Measurements from ENCODE around the gene MEIOB. TPM values are rescaled to one million over a fixed set of nuclear protein-coding genes. Genes with fewer than 3 reads are reported as not detected.

MEIOB gene
- total RNA-seq, 1 experiment from 2014 or later = not detected

DNA sequence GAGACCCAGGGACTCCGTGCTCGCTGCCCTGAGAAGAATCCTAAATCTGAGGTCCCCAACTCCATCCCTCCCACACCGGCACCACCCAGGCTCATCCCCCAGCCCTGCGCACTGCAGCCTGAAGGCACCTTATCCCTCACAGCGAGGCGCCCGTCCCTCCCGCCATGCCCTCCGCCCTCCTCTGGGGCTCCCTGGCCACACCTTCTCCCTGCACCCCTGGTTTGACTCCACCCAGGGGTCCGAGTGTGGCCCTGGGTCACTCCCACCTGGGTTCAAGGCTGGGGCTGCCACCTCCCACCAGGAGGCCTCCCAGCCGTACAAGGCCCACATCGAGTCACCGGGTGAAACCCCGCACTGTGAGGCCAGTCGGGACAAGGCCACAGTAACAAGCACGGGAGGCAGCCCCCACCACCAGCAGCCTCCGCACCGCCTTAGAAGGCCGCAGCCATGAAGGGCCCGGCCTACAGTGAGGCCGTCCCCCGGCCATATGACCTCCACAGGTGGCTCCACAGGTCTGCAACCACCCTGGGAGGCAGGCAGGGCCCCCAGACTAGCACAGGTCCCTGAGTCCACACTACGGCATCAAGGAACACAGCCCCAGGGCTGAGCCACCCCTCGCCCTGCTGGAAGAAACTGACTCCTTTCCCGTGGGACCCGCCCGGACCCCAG is 53.6 kb downstream of the MEIOB start:
- Mint-ChIP-seq H3K27ac (ENCODE audit: unreplicated experiment) (no peak overlapping the region), H3K4me1 (ENCODE audit: low read depth, unreplicated experiment) (no peaks in the 10 kb centered on the region), H3K27me3 (ENCODE audit: unreplicated experiment) (no peaks in the 10 kb centered on the region), H3K36me3 (ENCODE audit: insufficient read depth, unreplicated experiment) (peaks cover 28% of the 10 kb centered on the region), H3K9me3 (ENCODE audit: low read depth, unreplicated experiment) (no peaks in the 10 kb centered on the region), H3K4me3 (ENCODE audit: low read depth, unreplicated experiment) (no peak overlapping the region)
- intact Hi-C loops (cut with micrococcal nuclease; ENCODE audit: unreplicated experiment) = no loop called here
- DNase-seq = no peak
- TF ChIP-seq, protein P1, sequence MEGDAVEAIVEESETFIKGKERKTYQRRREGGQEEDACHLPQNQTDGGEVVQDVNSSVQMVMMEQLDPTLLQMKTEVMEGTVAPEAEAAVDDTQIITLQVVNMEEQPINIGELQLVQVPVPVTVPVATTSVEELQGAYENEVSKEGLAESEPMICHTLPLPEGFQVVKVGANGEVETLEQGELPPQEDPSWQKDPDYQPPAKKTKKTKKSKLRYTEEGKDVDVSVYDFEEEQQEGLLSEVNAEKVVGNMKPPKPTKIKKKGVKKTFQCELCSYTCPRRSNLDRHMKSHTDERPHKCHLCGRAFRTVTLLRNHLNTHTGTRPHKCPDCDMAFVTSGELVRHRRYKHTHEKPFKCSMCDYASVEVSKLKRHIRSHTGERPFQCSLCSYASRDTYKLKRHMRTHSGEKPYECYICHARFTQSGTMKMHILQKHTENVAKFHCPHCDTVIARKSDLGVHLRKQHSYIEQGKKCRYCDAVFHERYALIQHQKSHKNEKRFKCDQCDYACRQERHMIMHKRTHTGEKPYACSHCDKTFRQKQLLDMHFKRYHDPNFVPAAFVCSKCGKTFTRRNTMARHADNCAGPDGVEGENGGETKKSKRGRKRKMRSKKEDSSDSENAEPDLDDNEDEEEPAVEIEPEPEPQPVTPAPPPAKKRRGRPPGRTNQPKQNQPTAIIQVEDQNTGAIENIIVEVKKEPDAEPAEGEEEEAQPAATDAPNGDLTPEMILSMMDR (IDR thresholded peaks at IDR 0.05; ENCODE audit: unreplicated experiment) = no peak
- CTCF ChIA-PET = no interaction called here
- BruUV-seq (replicated peaks) = no TSS peak

DNA sequence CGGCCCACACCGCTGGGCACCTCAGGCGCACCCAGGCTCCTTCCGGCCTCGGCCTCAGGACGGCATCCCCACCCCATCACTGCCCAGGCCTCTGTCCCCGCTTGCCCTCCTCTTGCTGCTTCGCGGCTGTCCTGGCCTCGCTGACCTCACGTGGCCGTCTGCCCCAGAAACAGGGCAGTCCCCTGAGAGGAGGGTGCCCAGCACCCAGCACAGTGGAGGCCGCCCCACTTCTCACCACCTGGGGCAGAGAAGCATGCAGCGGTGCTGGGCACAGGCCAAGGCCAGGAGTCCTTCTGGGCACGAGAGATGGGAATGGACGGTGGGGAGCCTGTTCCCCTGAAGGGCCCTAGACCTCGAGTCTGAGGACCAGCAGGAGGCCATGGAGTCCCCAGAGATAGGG is 54.2 kb downstream of the MEIOB start:
- BruUV-seq (replicated peaks) = no TSS peak
- CTCF ChIA-PET = no interaction called here
- Mint-ChIP-seq H3K9me3 (ENCODE audit: low read depth, unreplicated experiment) (no peaks in the 10 kb centered on the region), H3K36me3 (ENCODE audit: insufficient read depth, unreplicated experiment) (peaks cover 33% of the 10 kb centered on the region), H3K4me1 (ENCODE audit: low read depth, unreplicated experiment) (no peaks in the 10 kb centered on the region), H3K27me3 (ENCODE audit: unreplicated experiment) (no peaks in the 10 kb centered on the region), H3K4me3 (ENCODE audit: low read depth, unreplicated experiment) (no peak overlapping the region), H3K27ac (ENCODE audit: unreplicated experiment) (no peak overlapping the region)
- no peak for DNase-seq
- intact Hi-C loops (cut with micrococcal nuclease; ENCODE audit: unreplicated experiment) = no loop called here
- TF ChIP-seq, protein P1 (IDR thresholded peaks at IDR 0.05; ENCODE audit: unreplicated experiment) = no peak

DNA sequence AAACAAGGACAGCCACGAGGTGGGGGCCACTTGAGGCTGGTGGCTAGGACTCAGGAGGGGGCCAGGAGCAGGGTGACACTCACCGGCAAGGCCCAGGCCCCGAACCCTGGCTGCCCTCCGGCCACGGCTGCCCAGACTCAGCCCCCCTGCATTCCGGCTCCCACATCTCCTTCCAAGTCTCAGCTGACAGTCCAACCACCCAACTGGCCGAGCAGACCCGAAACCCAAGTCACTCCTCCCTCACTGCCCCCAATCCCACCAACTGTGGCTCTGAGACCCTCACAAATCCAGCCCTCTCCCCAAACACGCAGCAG is 54.7 kb downstream of the MEIOB start:
- Mint-ChIP-seq H3K4me3 (ENCODE audit: low read depth, unreplicated experiment) (no peak overlapping the region), H3K27ac (ENCODE audit: unreplicated experiment) (no peak overlapping the region), H3K36me3 (ENCODE audit: insufficient read depth, unreplicated experiment) (peaks cover 33% of the 10 kb centered on the region), H3K27me3 (ENCODE audit: unreplicated experiment) (no peaks in the 10 kb centered on the region), H3K4me1 (ENCODE audit: low read depth, unreplicated experiment) (no peaks in the 10 kb centered on the region), H3K9me3 (ENCODE audit: low read depth, unreplicated experiment) (no peaks in the 10 kb centered on the region)
- TF ChIP-seq, protein P1 (IDR thresholded peaks at IDR 0.05; ENCODE audit: unreplicated experiment) = no peak
- intact Hi-C loops (cut with micrococcal nuclease; ENCODE audit: unreplicated experiment) = no loop called here
- no peak for DNase-seq
- CTCF ChIA-PET = no interaction called here
- BruUV-seq (replicated peaks) = no TSS peak

DNA sequence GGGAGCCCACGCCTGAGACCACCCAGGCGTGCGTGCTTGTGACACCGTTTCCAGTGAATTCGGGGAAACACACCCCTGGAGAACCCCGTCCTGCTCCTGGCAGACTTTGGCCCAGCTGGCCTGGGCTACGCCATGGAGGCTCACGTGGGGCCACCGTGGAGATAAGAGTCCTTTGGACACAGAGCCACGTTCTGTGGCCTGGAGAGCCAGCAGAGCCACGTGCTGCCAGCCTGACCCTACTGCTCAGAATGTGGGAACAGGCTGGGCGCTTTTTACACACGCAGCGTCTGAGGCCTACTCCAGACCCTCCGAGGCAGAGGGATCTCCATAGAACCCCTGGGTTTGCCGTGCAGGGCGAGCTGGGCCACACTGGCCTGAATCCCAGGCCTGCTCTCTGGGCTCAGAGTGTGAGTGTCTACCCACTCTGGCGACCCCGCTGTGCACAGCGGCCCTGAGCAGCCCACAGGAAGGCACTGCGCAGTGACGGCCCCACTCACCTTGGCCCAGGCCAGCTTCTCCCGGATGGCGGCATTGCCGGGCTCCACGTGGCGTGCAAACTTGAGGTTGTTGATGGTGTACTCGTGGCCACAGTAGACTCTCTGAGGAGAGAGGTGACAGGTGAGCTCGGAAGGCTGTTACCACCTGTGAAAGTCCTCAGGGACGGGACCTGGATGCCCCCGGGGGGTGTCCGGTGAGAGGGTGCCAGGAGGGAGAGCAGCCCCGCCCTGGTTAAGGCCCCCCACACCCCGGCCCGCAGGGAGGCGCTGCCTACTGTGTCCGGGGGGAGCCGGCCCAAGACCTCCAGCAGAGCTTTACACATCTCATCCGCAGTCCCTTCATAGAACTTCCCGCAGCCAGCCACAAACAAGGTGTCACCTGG is 55.3 kb downstream of the MEIOB start:
- H3K9me3 Mint-ChIP-seq (ENCODE audit: low read depth, unreplicated experiment) = no peaks in the 10 kb centered on the region
- intact Hi-C loops (cut with micrococcal nuclease; ENCODE audit: unreplicated experiment) = no loop called here
- peaks cover 36% of the 10 kb centered on the region for H3K36me3 Mint-ChIP-seq (ENCODE audit: insufficient read depth, unreplicated experiment)
- TF ChIP-seq, protein P1 (IDR thresholded peaks at IDR 0.05; ENCODE audit: unreplicated experiment) = no peak
- H3K27ac Mint-ChIP-seq (ENCODE audit: unreplicated experiment) = no peak overlapping the region
- H3K27me3 Mint-ChIP-seq (ENCODE audit: unreplicated experiment) = no peaks in the 10 kb centered on the region
- BruUV-seq (replicated peaks) = no TSS peak
- H3K4me3 Mint-ChIP-seq (ENCODE audit: low read depth, unreplicated experiment) = no peak overlapping the region
- no peak for DNase-seq
- no peaks in the 10 kb centered on the region for H3K4me1 Mint-ChIP-seq (ENCODE audit: low read depth, unreplicated experiment)
- CTCF ChIA-PET = no interaction called here

Data from Calu3 (cell line).